H9 (cell line): Measurements from ENCODE around the gene TRIM42. TPM values are rescaled to one million over a fixed set of nuclear protein-coding genes. Genes with fewer than 3 reads are reported as not detected.

Source experiments
- DNase-seq: peaks from one replicate; pipeline ENCODE4 v3.0.0-alpha.2; 2017
- H2AFZ ChIP-seq: one replicate; pipeline ENCODE4 v1.6.1; 2013; ENCODE audit warnings: mild to moderate bottlenecking, low read length, control low read depth, moderate library complexity
- H2AK5ac ChIP-seq: 2 replicates; pipeline ENCODE4 v1.6.1; 2013; ENCODE audit warnings: low read length, control low read depth, mixed read lengths; ENCODE audit not compliant: insufficient read length
- H2BK120ac ChIP-seq: one replicate; pipeline ENCODE4 v1.6.1; 2013; ENCODE audit warnings: low read depth, mild to moderate bottlenecking, low read length, control low read depth, inconsistent platforms; ENCODE audit not compliant: poor library complexity, severe bottlenecking
- H2BK12ac ChIP-seq: 2 replicates; pipeline ENCODE4 v1.6.1; 2013; ENCODE audit warnings: low read length, control low read depth, mixed read lengths, low read depth; ENCODE audit not compliant: insufficient read length
- H2BK15ac ChIP-seq: 2 replicates; pipeline ENCODE4 v1.6.1; 2013; ENCODE audit warnings: low read depth, low read length, control low read depth
- H2BK20ac ChIP-seq: one replicate; pipeline ENCODE4 v1.6.1; 2013; ENCODE audit warnings: low read depth, mild to moderate bottlenecking, low read length, control low read depth, inconsistent platforms; ENCODE audit not compliant: poor library complexity, severe bottlenecking
- H2BK5ac ChIP-seq: 2 replicates; pipeline ENCODE4 v1.6.1; 2013; ENCODE audit warnings: low read length, control low read depth, mixed read lengths; ENCODE audit not compliant: insufficient read length
- H3K14ac ChIP-seq: 2 replicates; pipeline ENCODE4 v1.6.1; 2013; ENCODE audit warnings: low read length, control low read depth; ENCODE audit not compliant: insufficient read depth
- H3K18ac ChIP-seq: 2 replicates; pipeline ENCODE4 v1.6.1; 2013; ENCODE audit warnings: low read depth, mild to moderate bottlenecking, mixed read lengths, low read length, control low read depth; ENCODE audit not compliant: insufficient read length
- H3K23ac ChIP-seq: 2 replicates; pipeline ENCODE4 v1.6.1; 2013; ENCODE audit warnings: low read length, control low read depth, mixed read lengths, low read depth; ENCODE audit not compliant: insufficient read length
- H3K23me2 ChIP-seq: 2 replicates; pipeline ENCODE4 v1.6.1; 2013; ENCODE audit warnings: low read depth, mild to moderate bottlenecking, mixed read lengths, low read length, control low read depth; ENCODE audit not compliant: insufficient read length, poor library complexity, severe bottlenecking
- H3K27ac ChIP-seq: 2 replicates; pipeline ENCODE4 v1.5.1; 2013; ENCODE audit warnings: low read length, control low read depth, mixed read lengths, low read depth; ENCODE audit not compliant: insufficient read length
- H3K27me3 ChIP-seq: 2 replicates; pipeline ENCODE4 v1.6.1; 2013; ENCODE audit warnings: low read length, control low read depth, inconsistent platforms; ENCODE audit not compliant: insufficient read depth
- H3K4ac ChIP-seq: 2 replicates; pipeline ENCODE4 v1.6.1; 2013; ENCODE audit warnings: low read depth, mild to moderate bottlenecking, control low read depth, inconsistent platforms, low read length, moderate library complexity
- H3K4me1 ChIP-seq: 2 replicates; pipeline ENCODE4 v1.6.1; 2013; ENCODE audit warnings: low read length, control low read depth, inconsistent platforms; ENCODE audit not compliant: insufficient read depth
- H3K4me2 ChIP-seq: 2 replicates; pipeline ENCODE4 v1.6.1; 2013; ENCODE audit warnings: low read length, control low read depth, mixed read lengths; ENCODE audit not compliant: insufficient read length, insufficient read depth
- H3K56ac ChIP-seq: 2 replicates; pipeline ENCODE4 v1.6.1; 2013; ENCODE audit warnings: low read depth, mild to moderate bottlenecking, mixed read lengths, low read length, control low read depth; ENCODE audit not compliant: insufficient read length
- H3K79me1 ChIP-seq: 2 replicates; pipeline ENCODE4 v1.6.1; 2013; ENCODE audit warnings: low read depth, mild to moderate bottlenecking, moderate library complexity, low read length, control low read depth, inconsistent platforms; ENCODE audit not compliant: insufficient read depth, poor library complexity, severe bottlenecking
- H3K79me2 ChIP-seq: 2 replicates; pipeline ENCODE4 v1.6.1; 2013; ENCODE audit warnings: low read length, control low read depth, inconsistent platforms; ENCODE audit not compliant: insufficient read depth
- H3K9ac ChIP-seq: 2 replicates; pipeline ENCODE4 v1.6.1; 2013; ENCODE audit warnings: low read length, control low read depth, mixed read lengths; ENCODE audit not compliant: insufficient read length; ENCODE audit errors: extremely low read depth
- H3K9me3 ChIP-seq: one replicate; pipeline ENCODE4 v1.6.1; 2013; ENCODE audit warnings: low read depth, low read length, inconsistent platforms; ENCODE audit not compliant: control insufficient read depth
- H3T11ph ChIP-seq: one replicate; pipeline ENCODE4 v1.6.1; 2013; ENCODE audit warnings: mild to moderate bottlenecking, low read length, control low read depth, inconsistent platforms
- H4K20me1 ChIP-seq: one replicate; pipeline ENCODE4 v1.6.1; 2013; ENCODE audit not compliant: control insufficient read depth, insufficient read length, insufficient read depth
- H4K5ac ChIP-seq: 2 replicates; pipeline ENCODE4 v1.6.1; 2013; ENCODE audit warnings: low read depth, mild to moderate bottlenecking, mixed read lengths, low read length, control low read depth; ENCODE audit not compliant: insufficient read length
- H4K8ac ChIP-seq: replicated peaks from 2 replicates; pipeline ENCODE4 v1.6.1; 2013; ENCODE audit warnings: low read length, control low read depth, mixed read lengths, low read depth; ENCODE audit not compliant: insufficient read length
- H4K91ac ChIP-seq: 2 replicates; pipeline ENCODE4 v1.6.1; 2013; ENCODE audit warnings: low read depth, mild to moderate bottlenecking, moderate library complexity, mixed read lengths, low read length, control low read depth; ENCODE audit not compliant: insufficient read length
- H3K27ac Mint-ChIP-seq, 3 experiments: 2 replicates in 2 of 3; 3 replicates in 1 of 3; pipeline ENCODE4 v1.8.0; 2020 to 2021; ENCODE audit warnings: mixed read lengths in 3 of 3, mild to moderate bottlenecking in 1 of 3, moderate library complexity in 1 of 3
- H3K27me3 Mint-ChIP-seq: 2 replicates; pipeline ENCODE4 v1.8.0; 2021; ENCODE audit warnings: low read depth, mild to moderate bottlenecking, moderate library complexity, mixed read lengths
- H3K36me3 Mint-ChIP-seq, 3 experiments: 2 replicates in 2 of 3; 3 replicates in 1 of 3; pipeline ENCODE4 v1.8.0; 2020 to 2021; ENCODE audit warnings: low read depth in 3 of 3, mixed read lengths in 3 of 3; ENCODE audit not compliant: insufficient read depth in 1 of 3
- H3K4me1 Mint-ChIP-seq, 2 experiments: 2 replicates each; pipeline ENCODE4 v1.8.0; 2020; ENCODE audit warnings: mixed read lengths in 2 of 2
- H3K4me3 Mint-ChIP-seq, 2 experiments: 2 replicates in 1 of 2; 3 replicates in 1 of 2; pipeline ENCODE4 v1.8.0; 2020 to 2021; ENCODE audit warnings: mild to moderate bottlenecking in 2 of 2, mixed read lengths in 2 of 2, moderate library complexity in 1 of 2
- H3K9me3 Mint-ChIP-seq, 2 experiments: 2 replicates in 1 of 2; 3 replicates in 1 of 2; pipeline ENCODE4 v1.8.0; 2020; ENCODE audit warnings: mild to moderate bottlenecking in 2 of 2, mixed read lengths in 2 of 2, moderate library complexity in 1 of 2
- CTCF ChIP-seq: fragments of 200-600 bp; sonication (generic); conservative IDR thresholded peaks from 3 replicates; pipeline ENCODE4 v1.8.0; 2021; ENCODE audit warnings: antibody characterized with exemption, mild to moderate bottlenecking
- WGBS: extraction: QIAGEN DNeasy Blood & Tissue Kit; methylation state at CpG from one replicate; pipeline ENCODE4 v1.1.7; 2013; ENCODE audit warnings: missing lambda C conversion rate, low lambda C conversion rate, mixed read lengths; ENCODE audit not compliant: insufficient read length; ENCODE audit errors: extremely low coverage; 5-methylcytosine and 5-hydroxymethylcytosine counted together
- total RNA-seq: library from RNA; stranded (reverse); gene quantifications from 2 replicates; pipeline ENCODE4 v1.2.1, GENCODE V29; 2021

TRIM42 gene
- total RNA-seq, 1 experiment from 2014 or later, result not detected

- H3K4ac ChIP-seq, result no peak overlapping the region
- no peak for TF ChIP-seq CTCF
- no peak overlapping the region for H2AFZ ChIP-seq
- H2BK5ac ChIP-seq, result no peak overlapping the region
- WGBS, result no CpG with 5 or more reads among the region's 23 CpGs
- H2AK5ac ChIP-seq, result no peak overlapping the region
- Mint-ChIP-seq H3K4me1 (no peaks in the 10 kb centered on the region), H3K27ac (no peak overlapping the region), H3K9me3 (peaks cover 12 to 13% of the 10 kb centered on the region in 2 experiments; a peak in 4 of 5 replicates), H3K4me3 (no peak overlapping the region), H3K27me3 (peaks cover 6% of the 10 kb centered on the region), H3K36me3 (peaks cover 5 to 18% (median 8%) of the 10 kb centered on the region in 3 experiments; a peak in 6 of 7 replicates)
- no peak overlapping the region for H3K27ac ChIP-seq
- no peak overlapping the region for H3K18ac ChIP-seq
- H3K79me1 ChIP-seq, result no peaks in the 10 kb centered on the region
- no peak overlapping the region for H3T11ph ChIP-seq
- no peak overlapping the region for H3K14ac ChIP-seq
- H2BK15ac ChIP-seq, result no peak overlapping the region
- H3K27me3 ChIP-seq, result no peaks in the 10 kb centered on the region
- no peak for DNase-seq
- H4K5ac ChIP-seq, result no peak overlapping the region
- H3K4me1 ChIP-seq, result no peaks in the 10 kb centered on the region
- H2BK20ac ChIP-seq, result no peak overlapping the region
- H3K4me2 ChIP-seq, result no peak overlapping the region
- no peak overlapping the region for H3K56ac ChIP-seq
- H3K9me3 ChIP-seq, result no peaks in the 10 kb centered on the region
- no peaks in the 10 kb centered on the region for H3K23me2 ChIP-seq
- H2BK120ac ChIP-seq, result no peak overlapping the region
- H3K79me2 ChIP-seq, result no peaks in the 10 kb centered on the region
- no peak overlapping the region for H4K91ac ChIP-seq
- no peaks in the 10 kb centered on the region for H4K20me1 ChIP-seq
- H3K23ac ChIP-seq, result no peak overlapping the region
- H4K8ac ChIP-seq, result no peak overlapping the region
- no peak overlapping the region for H3K9ac ChIP-seq
- H2BK12ac ChIP-seq, result no peak overlapping the region
Observed at GRCh38 chr3:140651287-140651686, 26.6 kb upstream of the TRIM42 start.
